Smooth muscle cell (in vitro differentiated cells): Measurements from ENCODE around the gene GRAMD1A. TPM values are rescaled to one million over a fixed set of nuclear protein-coding genes. Genes with fewer than 3 reads are reported as not detected.

ENCODE experiments used
- DNase-seq: peaks from one replicate; lab custom pipeline; 2025; ENCODE audit not compliant: unreplicated experiment; lab: John Stamatoyannopoulos, UW
- H2AFZ ChIP-seq: fragments of 200-600 bp; sonication (generic); 2 replicates; pipeline ENCODE4 v1.6.0; 2016; ENCODE audit warnings: antibody characterized with exemption, low read depth, mild to moderate bottlenecking
- H3F3A ChIP-seq: fragments of 200-600 bp; sonication (generic); 2 replicates; pipeline ENCODE4 v1.6.0; 2017; ENCODE audit warnings: antibody characterized with exemption, low read depth
- H3K27ac ChIP-seq: fragments of 200-600 bp; sonication (generic); 2 replicates; pipeline ENCODE4 v1.5.1; 2016; ENCODE audit warnings: low read depth, mild to moderate bottlenecking
- H3K27me3 ChIP-seq: fragments of 200-600 bp; sonication (generic); 2 replicates; pipeline ENCODE4 v1.6.1; 2016; ENCODE audit warnings: low read depth, mild to moderate bottlenecking
- H3K36me3 ChIP-seq: fragments of 200-600 bp; sonication (generic); 2 replicates; pipeline ENCODE4 v1.5.1; 2016; ENCODE audit warnings: low read depth
- H3K4me1 ChIP-seq: fragments of 200-600 bp; sonication (generic); 2 replicates; pipeline ENCODE4 v1.5.1; 2016; ENCODE audit warnings: low read depth
- H3K4me2 ChIP-seq: fragments of 200-600 bp; sonication (generic); 2 replicates; pipeline ENCODE4 v1.6.0; 2016; ENCODE audit warnings: mild to moderate bottlenecking
- H3K4me3 ChIP-seq: fragments of 200-600 bp; sonication (generic); 2 replicates; pipeline ENCODE4 v1.5.1; 2016; ENCODE audit warnings: mild to moderate bottlenecking
- H3K79me2 ChIP-seq: fragments of 200-600 bp; sonication (generic); 2 replicates; pipeline ENCODE4 v1.6.0; 2016; ENCODE audit warnings: low read depth, mild to moderate bottlenecking
- H3K9ac ChIP-seq: fragments of 200-600 bp; sonication (generic); 2 replicates; pipeline ENCODE4 v1.6.0; 2016; ENCODE audit warnings: low read depth
- H3K9me3 ChIP-seq: fragments of 200-600 bp; sonication (generic); replicated peaks from 2 replicates; pipeline ENCODE4 v1.5.1; 2016; ENCODE audit warnings: low read depth
- H4K20me1 ChIP-seq: fragments of 200-600 bp; sonication (generic); 2 replicates; pipeline ENCODE4 v1.6.0; 2016; ENCODE audit warnings: low read depth
- CTCF ChIP-seq: fragments of 200-600 bp; sonication (generic); IDR thresholded peaks from 2 replicates; pipeline ENCODE4 v1.5.1; 2017; ENCODE audit warnings: borderline replicate concordance, mild to moderate bottlenecking, antibody characterized with exemption; ENCODE audit not compliant: insufficient read depth, poor library complexity, severe bottlenecking
- whole genome bisulfite sequencing: methylation state at CpG from one replicate; pipeline ENCODE4 v1.1.7; 2016; ENCODE audit warnings: low lambda C conversion rate; 5-methylcytosine and 5-hydroxymethylcytosine counted together
- polyA plus RNA-seq: library from polyadenylated mRNA; unstranded; fragments of >200 nt; fragmentation: Nextera tagmentation; extraction: Ambion mirVana; gene quantifications from 2 replicates; pipeline ENCODE4 v1.2.1, GENCODE V29; 2016
- total RNA-seq: library from RNA; depleted of rRNA; stranded (reverse); fragments of >200 nt; gene quantifications from 2 replicates; pipeline ENCODE4 v1.2.3, GENCODE V29; 2014

The GRAMD1A gene
- total and polyA plus RNA-seq, 2 experiments from 2014 or later: 27.6 to 59.6 TPM

- 97% methylated on average over 31 of the region's 36 CpGs for WGBS
- Histone ChIP-seq H2AFZ (no peak overlapping the region), H3K79me2 (peaks cover 29% of the 10 kb centered on the region), H3K4me3 (no peak overlapping the region), H3K9ac (no peak overlapping the region), H3K27me3 (no peaks in the 10 kb centered on the region), H3K4me1 (no peaks in the 10 kb centered on the region), H3K27ac (no peak overlapping the region), H4K20me1 (peaks cover 51% of the 10 kb centered on the region), H3K4me2 (no peak overlapping the region), H3K36me3 (no peaks in the 10 kb centered on the region), H3K9me3 (no peaks in the 10 kb centered on the region), H3F3A (no peaks in the 10 kb centered on the region)
- no peak for TF ChIP-seq CTCF
- no peak for DNase-seq
Measured at GRCh38 chr19:35009424-35010415, 9.6 kb downstream of the GRAMD1A start.

DNA sequence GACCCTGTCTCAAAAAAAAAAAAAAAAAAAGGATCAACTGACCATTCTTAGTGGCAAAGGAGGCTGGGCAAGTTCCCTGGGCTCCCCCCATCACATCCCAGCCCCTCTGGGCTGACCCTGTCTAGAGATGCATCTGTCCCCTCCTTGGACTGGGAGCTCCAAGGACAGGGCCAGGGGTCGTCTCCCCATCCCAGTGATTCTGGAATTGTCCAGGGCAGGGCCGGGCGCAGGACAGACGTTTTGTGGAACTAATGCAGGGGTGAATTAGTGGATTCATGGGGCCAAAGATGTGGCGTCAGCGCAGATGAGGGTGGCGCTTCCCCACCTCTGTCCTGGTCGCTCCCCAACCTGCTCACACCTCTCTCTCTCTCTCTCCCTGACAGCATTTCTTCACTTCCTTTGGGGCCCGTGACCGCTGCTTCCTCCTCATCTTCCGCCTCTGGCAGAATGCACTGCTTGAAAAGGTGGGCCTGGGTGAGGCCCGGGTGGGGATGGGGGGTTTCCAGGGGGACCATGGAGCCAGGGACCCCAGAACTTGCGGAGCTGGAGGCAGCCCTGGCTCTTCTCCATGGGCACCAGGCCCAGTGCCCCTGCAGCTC lies 11.1 kb downstream of the GRAMD1A start:
- Histone ChIP-seq H3K9ac (no peak overlapping the region), H3K4me2 (no peak overlapping the region), H3K27me3 (no peaks in the 10 kb centered on the region), H3K27ac (no peak overlapping the region), H4K20me1 (peaks cover 36% of the 10 kb centered on the region), H3K79me2 (peaks cover 16% of the 10 kb centered on the region), H3K36me3 (no peaks in the 10 kb centered on the region), H3F3A (no peaks in the 10 kb centered on the region), H3K9me3 (no peaks in the 10 kb centered on the region), H3K4me3 (no peak overlapping the region), H3K4me1 (no peaks in the 10 kb centered on the region), H2AFZ (no peak overlapping the region)
- TF ChIP-seq CTCF: no peak
- WGBS: 96% methylated on average over 12 of the region's 13 CpGs
- DNase-seq: no peak

GRCh38 chr19:35011737-35012682 lies 11.9 kb downstream of the GRAMD1A start:
- Histone ChIP-seq H3F3A (no peaks in the 10 kb centered on the region), H3K9ac (no peak overlapping the region), H4K20me1 (peaks cover 28% of the 10 kb centered on the region), H3K36me3 (no peaks in the 10 kb centered on the region), H3K27me3 (no peaks in the 10 kb centered on the region), H3K4me3 (no peak overlapping the region), H3K9me3 (no peaks in the 10 kb centered on the region), H3K4me2 (no peak overlapping the region), H3K27ac (no peak overlapping the region), H2AFZ (no peak overlapping the region), H3K4me1 (no peaks in the 10 kb centered on the region), H3K79me2 (peaks cover 8% of the 10 kb centered on the region)
- WGBS: 96% methylated on average over 18 of the region's 18 CpGs
- DNase-seq: no peak
- no peak for TF ChIP-seq CTCF
